Inflammatory macrophage (primary cell): ENCODE measurements around the gene GPR179.

Source experiments
- DNase-seq, 2 donors: peaks; one replicate each; pipeline ENCODE4 v3.0.0-alpha.2; 2020 to 2022
- total RNA-seq, 18 experiments: gene quantifications; one replicate each; lab custom pipeline; 2026; ENCODE audit warnings: mixed read lengths in 6 of 18, inconsistent platforms in 2 of 18; lab: John Stamatoyannopoulos, UW

Gene GPR179
- total RNA-seq = 0 to 0.32 (median 0.07) reads per million in 18 experiments

GRCh38 chr17:38343608-38344419 lies at the start of gene GPR179:
TSS of gene GPR179 (minus strand) at chr17:38343956. CDS start at chr17:38343789, 167 bp downstream.
- DNase-seq = no peak

GRCh38 chr17:38379448-38379847 lies 35.7 kb upstream of the GPR179 start:
- DNase-seq = no peak

- no peak for DNase-seq
Observed at GRCh38 chr17:38369124-38369886, 25.5 kb upstream of the GPR179 start.

GRCh38 chr17:38364741-38365140 lies 21.0 kb upstream of the GPR179 start:
- no peak for DNase-seq

- no peak for DNase-seq
Observed at GRCh38 chr17:38363016-38363415, 19.3 kb upstream of the GPR179 start.

GRCh38 chr17:38361694-38362465 lies 18.1 kb upstream of the GPR179 start:
- DNase-seq = no peak

GRCh38 chr17:38358586-38359513 lies 15.1 kb upstream of the GPR179 start:
- no peak for DNase-seq

GRCh38 chr17:38357486-38358123 lies 13.8 kb upstream of the GPR179 start:
- no peak for DNase-seq

GRCh38 chr17:38355251-38355650 lies 11.5 kb upstream of the GPR179 start:
- DNase-seq = no peak

GRCh38 chr17:38354466-38354865 lies 10.7 kb upstream of the GPR179 start:
- no peak for DNase-seq

GRCh38 chr17:38353668-38354067 lies 9.9 kb upstream of the GPR179 start:
- no peak for DNase-seq

GRCh38 chr17:38353086-38353604 lies 9.4 kb upstream of the GPR179 start:
- no peak for DNase-seq

- DNase-seq = peak; percentile 13 to 27
Observed at GRCh38 chr17:38352245-38353085, 8.7 kb upstream of the GPR179 start.

GRCh38 chr17:38351412-38352222 lies 7.9 kb upstream of the GPR179 start, which contains the start of gene SOCS7:
TSS of gene SOCS7 (plus strand) at chr17:38351844. CDS start at chr17:38352053, 209 bp downstream.
- peak; percentile 89 to 92 for DNase-seq

GRCh38 chr17:38350035-38350434 lies 6.3 kb upstream of the GPR179 start:
- no peak for DNase-seq

GRCh38 chr17:38349097-38349730 lies 5.5 kb upstream of the GPR179 start:
- peak; percentile 84 to 87 for DNase-seq

GRCh38 chr17:38345743-38346142 lies 2.0 kb upstream of the GPR179 start:
- no peak for DNase-seq

- no peak for DNase-seq
Observed at GRCh38 chr17:38344420-38344745, 627 bp upstream of the GPR179 start.
